Fibroblast of gingiva (primary cell): ENCODE results near the gene PLEKHA1.

Experiments used
- DNase-seq: peaks from one replicate; pipeline ENCODE4 v3.0.0-alpha.2; 2011; ENCODE audit warnings: low read depth

PLEKHA1 gene

GRCh38 chr10:122347170-122347841 lies 27.2 kb upstream of the PLEKHA1 start:
- DNase-seq = no peak

GRCh38 chr10:122348512-122348911 lies 26.0 kb upstream of the PLEKHA1 start:
- no peak for DNase-seq

GRCh38 chr10:122348935-122349361 lies 25.6 kb upstream of the PLEKHA1 start:
- no peak for DNase-seq

- DNase-seq = no peak
Measured at GRCh38 chr10:122349758-122350369, 24.6 kb upstream of the PLEKHA1 start.

GRCh38 chr10:122350893-122351292 lies 23.6 kb upstream of the PLEKHA1 start:
- no peak for DNase-seq

GRCh38 chr10:122352817-122353525 lies 21.5 kb upstream of the PLEKHA1 start:
- DNase-seq = no peak

- no peak for DNase-seq
Measured at GRCh38 chr10:122354383-122354782, 20.1 kb upstream of the PLEKHA1 start.

GRCh38 chr10:122357685-122358084 lies 16.8 kb upstream of the PLEKHA1 start:
- no peak for DNase-seq

- DNase-seq = no peak
Measured at GRCh38 chr10:122359621-122360020, 14.9 kb upstream of the PLEKHA1 start.

- DNase-seq = no peak
Measured at GRCh38 chr10:122361046-122361445, 13.5 kb upstream of the PLEKHA1 start.

- DNase-seq = no peak
Measured at GRCh38 chr10:122362031-122362592, 12.4 kb upstream of the PLEKHA1 start.

- no peak for DNase-seq
Measured at GRCh38 chr10:122362621-122363020, 11.9 kb upstream of the PLEKHA1 start.

GRCh38 chr10:122363311-122363710 lies 11.2 kb upstream of the PLEKHA1 start:
- DNase-seq = no peak

- peak; percentile 9 for DNase-seq
Measured at GRCh38 chr10:122363722-122364463, 10.6 kb upstream of the PLEKHA1 start.

- no peak for DNase-seq
Measured at GRCh38 chr10:122368502-122369254, 5.8 kb upstream of the PLEKHA1 start.

- no peak for DNase-seq
Measured at GRCh38 chr10:122373108-122373507, 1.4 kb upstream of the PLEKHA1 start.

- peak; percentile 23 for DNase-seq
Measured at GRCh38 chr10:122373721-122374120, 787 bp upstream of the PLEKHA1 start.

GRCh38 chr10:122374859-122375678 lies 561 bp downstream of the PLEKHA1 start:
- peak; percentile 52 for DNase-seq

- no peak for DNase-seq
Measured at GRCh38 chr10:122375679-122376160, 1.2 kb downstream of the PLEKHA1 start.

GRCh38 chr10:122376364-122376961 lies 2.0 kb downstream of the PLEKHA1 start:
- no peak for DNase-seq
